Measurements from ENCODE around the gene ZMYND8.

ZMYND8 gene

DNA sequence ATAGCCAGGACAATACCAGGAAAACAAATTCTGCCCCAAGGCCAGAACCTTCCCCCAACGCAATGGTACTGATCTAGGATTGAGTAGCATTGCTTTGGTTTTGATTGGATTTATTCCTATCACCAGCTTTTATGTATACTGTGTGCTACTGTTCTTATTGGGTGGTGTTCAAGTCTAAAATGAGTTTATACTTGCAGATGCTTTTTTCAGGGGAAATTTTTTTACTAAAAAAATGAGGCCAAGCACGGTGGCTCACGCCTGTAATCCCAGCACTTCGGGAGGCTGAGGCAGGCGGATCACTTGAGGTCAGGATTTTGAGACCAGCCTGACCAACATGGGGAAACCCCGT lies 116.8 kb downstream of the ZMYND8 start:
- DNase-seq (ENCODE audit: low read depth), result no peak
- TF ChIP-seq, protein P1, sequence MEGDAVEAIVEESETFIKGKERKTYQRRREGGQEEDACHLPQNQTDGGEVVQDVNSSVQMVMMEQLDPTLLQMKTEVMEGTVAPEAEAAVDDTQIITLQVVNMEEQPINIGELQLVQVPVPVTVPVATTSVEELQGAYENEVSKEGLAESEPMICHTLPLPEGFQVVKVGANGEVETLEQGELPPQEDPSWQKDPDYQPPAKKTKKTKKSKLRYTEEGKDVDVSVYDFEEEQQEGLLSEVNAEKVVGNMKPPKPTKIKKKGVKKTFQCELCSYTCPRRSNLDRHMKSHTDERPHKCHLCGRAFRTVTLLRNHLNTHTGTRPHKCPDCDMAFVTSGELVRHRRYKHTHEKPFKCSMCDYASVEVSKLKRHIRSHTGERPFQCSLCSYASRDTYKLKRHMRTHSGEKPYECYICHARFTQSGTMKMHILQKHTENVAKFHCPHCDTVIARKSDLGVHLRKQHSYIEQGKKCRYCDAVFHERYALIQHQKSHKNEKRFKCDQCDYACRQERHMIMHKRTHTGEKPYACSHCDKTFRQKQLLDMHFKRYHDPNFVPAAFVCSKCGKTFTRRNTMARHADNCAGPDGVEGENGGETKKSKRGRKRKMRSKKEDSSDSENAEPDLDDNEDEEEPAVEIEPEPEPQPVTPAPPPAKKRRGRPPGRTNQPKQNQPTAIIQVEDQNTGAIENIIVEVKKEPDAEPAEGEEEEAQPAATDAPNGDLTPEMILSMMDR (IDR thresholded peaks at IDR 0.05; ENCODE audit: insufficient read depth, low read depth, low read length, missing control alignments), result no peak
- H3K4me3 ChIP-seq (ENCODE audit: low read length), result no peak overlapping the region

GRCh38 chr20:47238780-47239718 lies 117.5 kb downstream of the ZMYND8 start:
- DNase-seq (ENCODE audit: low read depth), result no peak
- TF ChIP-seq, protein P1 (IDR thresholded peaks at IDR 0.05; ENCODE audit: insufficient read depth, low read depth, low read length, missing control alignments), result no peak
- no peak overlapping the region for H3K4me3 ChIP-seq (ENCODE audit: low read length)

DNA sequence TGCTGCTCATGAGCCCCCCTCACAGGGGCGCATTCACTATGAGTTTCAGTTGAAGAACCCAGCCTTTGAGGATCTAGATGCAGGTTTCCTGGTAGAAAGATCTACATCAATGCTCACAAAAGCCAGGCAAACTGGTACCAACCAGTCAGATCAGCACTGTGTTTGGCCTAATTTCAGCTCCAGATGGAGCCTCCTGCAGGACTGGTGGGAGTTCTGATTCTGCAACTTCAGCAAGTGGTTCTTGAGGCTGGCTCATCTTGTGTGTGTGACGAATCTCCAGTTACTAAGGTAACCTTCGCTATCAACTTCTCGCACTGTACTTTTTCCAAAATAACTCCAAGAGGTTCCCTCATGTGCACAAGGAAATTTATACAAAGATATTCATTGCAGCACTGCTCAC lies 118.8 kb downstream of the ZMYND8 start:
- TF ChIP-seq, protein P1 (IDR thresholded peaks at IDR 0.05; ENCODE audit: insufficient read depth, low read depth, low read length, missing control alignments), result no peak
- no peak overlapping the region for H3K4me3 ChIP-seq (ENCODE audit: low read length)
- no peak for DNase-seq (ENCODE audit: low read depth)

DNA sequence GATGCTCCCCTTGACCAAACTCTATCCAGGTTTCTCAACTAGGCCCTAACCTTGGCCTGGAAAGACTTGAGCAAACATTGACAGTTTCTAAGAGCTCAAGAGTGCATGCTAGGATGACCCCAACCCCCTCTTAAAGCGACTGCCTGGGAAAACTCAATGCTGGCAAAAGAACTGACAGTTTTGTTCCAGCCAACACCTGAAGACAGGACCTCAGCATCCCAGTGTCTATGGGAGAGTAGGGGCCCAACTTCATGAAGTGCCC lies 119.9 kb downstream of the ZMYND8 start:
- TF ChIP-seq, protein P1 (IDR thresholded peaks at IDR 0.05; ENCODE audit: insufficient read depth, low read depth, low read length, missing control alignments), result no peak
- H3K4me3 ChIP-seq (ENCODE audit: low read length), result no peak overlapping the region
- no peak for DNase-seq (ENCODE audit: low read depth)

- H3K4me3 ChIP-seq (ENCODE audit: low read length), result no peak overlapping the region
- TF ChIP-seq, protein P1 (IDR thresholded peaks at IDR 0.05; ENCODE audit: insufficient read depth, low read depth, low read length, missing control alignments), result no peak
- no peak for DNase-seq (ENCODE audit: low read depth)
These were observed 120.5 kb downstream of the ZMYND8 start for GRCh38 chr20:47235853-47236638.

- DNase-seq (ENCODE audit: low read depth), result no peak
- TF ChIP-seq, protein P1 (IDR thresholded peaks at IDR 0.05; ENCODE audit: insufficient read depth, low read depth, low read length, missing control alignments), result no peak
- H3K4me3 ChIP-seq (ENCODE audit: low read length), result no peak overlapping the region
These were observed 121.4 kb downstream of the ZMYND8 start for GRCh38 chr20:47235111-47235510.

Measured in epithelial cell of esophagus (primary cell).